Measurements from ENCODE around the gene UBN1. TPM values are rescaled to one million over a fixed set of nuclear protein-coding genes. Genes with fewer than 3 reads are reported as not detected.

UBN1 gene
- total and polyA plus RNA-seq, 2 of the 13 experiments (the other 11 are each of a cell fraction or from before 2014, with no cell fraction given): 10.6 to 23.5 TPM

- Histone ChIP-seq H3K79me2 (ENCODE audit: insufficient read depth, low read length) (no peaks in the 10 kb centered on the region), H3K4me3 (replicated peaks in 1 of 3; ENCODE audit: insufficient read depth in 1 of 3, low read depth in 2 of 3, low read length in 3 of 3) (no peak overlapping the region), H4K20me1 (ENCODE audit: insufficient read depth, low read length) (no peaks in the 10 kb centered on the region), H3K27ac (ENCODE audit: extremely low read length, insufficient read depth, low read length) (no peak overlapping the region), H3K9me3 (ENCODE audit: low read length) (no peaks in the 10 kb centered on the region), H3K4me1 (ENCODE audit: insufficient read depth, low read length) (peaks cover 17% of the 10 kb centered on the region), H2AFZ (ENCODE audit: low read length) (no peak overlapping the region), H3K9ac (ENCODE audit: insufficient read depth, low read depth, low read length) (no peak overlapping the region), H3K27me3 (ENCODE audit: control insufficient read depth in 1 of 2, insufficient read depth in 2 of 2, low read length in 2 of 2) (no peaks in the 10 kb centered on the region), H3K4me2 (ENCODE audit: low read depth, low read length) (no peak overlapping the region), H3K36me3 (replicated peaks in 1 of 2; ENCODE audit: control insufficient read depth in 1 of 2, insufficient read depth in 2 of 2, low read length in 2 of 2) (peaks cover 20 to 61% of the 10 kb centered on the region in 2 experiments; a peak in 4 of 5 replicates)
- ATAC-seq (no peak), DNase-seq (ENCODE audit: low spot score) (no peak), FAIRE-seq (no peak)
- POLR2A ChIA-PET: no interaction called here
- BruUV-seq (replicated peaks): no TSS peak
- in situ Hi-C loops (cut with HindIII; ENCODE audit: extremely low pct_ligation_motif_present, low pct_unique_long_range_greater_than_20kb): no loop called here
- 100% methylated on average over 2 of the region's 6 CpGs for WGBS (ENCODE audit: low lambda C conversion rate)
- CTCF ChIA-PET (ENCODE audit: low intra/inter-chr PET ratio, low total read pairs): no interaction called here
- intact Hi-C loops (cut with micrococcal nuclease; ENCODE audit: unreplicated experiment): no loop called here
- TF ChIP-seq HNF4A (CRISPR knock-in tag; IDR thresholded peaks at IDR 0.05): no peak
- no peak for TF ChIP-seq ZNF484 (CRISPR knock-in tag; IDR thresholded peaks at IDR 0.05; ENCODE audit: borderline replicate concordance, low read depth)
- TF ChIP-seq ZBTB33 (CRISPR knock-in tag; IDR thresholded peaks at IDR 0.05): no peak
Measured at GRCh38 chr16:4820652-4821051, 26.6 kb upstream of the UBN1 start.

DNA sequence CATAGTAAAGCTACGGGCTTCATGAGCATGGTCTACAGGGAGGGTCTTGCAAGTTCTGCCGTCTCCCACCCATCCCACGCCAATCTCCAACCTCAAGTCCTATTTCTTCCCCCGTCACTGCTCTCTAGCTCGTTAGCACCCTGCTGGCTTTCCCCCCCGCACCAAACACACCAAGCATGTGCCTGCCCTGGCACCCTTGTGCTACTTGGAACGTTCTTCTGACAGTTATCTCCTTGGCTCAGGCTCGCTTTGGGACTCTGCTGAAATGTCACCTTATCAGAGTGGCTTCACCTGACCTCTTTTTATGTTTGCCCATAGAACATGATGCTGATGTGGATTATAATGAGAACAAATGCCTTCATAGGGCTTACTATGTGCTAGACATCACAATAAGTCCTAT, 22.1 kb upstream of the UBN1 start:
- Histone ChIP-seq H3K36me3 (replicated peaks in 1 of 2; ENCODE audit: control insufficient read depth in 1 of 2, insufficient read depth in 2 of 2, low read length in 2 of 2) (peaks cover 32 to 78% of the 10 kb centered on the region in 2 experiments), H3K4me2 (ENCODE audit: low read depth, low read length) (no peak overlapping the region), H3K4me3 (replicated peaks in 1 of 3; ENCODE audit: insufficient read depth in 1 of 3, low read depth in 2 of 3, low read length in 3 of 3) (no peak overlapping the region), H3K79me2 (ENCODE audit: insufficient read depth, low read length) (no peaks in the 10 kb centered on the region), H3K27me3 (ENCODE audit: control insufficient read depth in 1 of 2, insufficient read depth in 2 of 2, low read length in 2 of 2) (no peaks in the 10 kb centered on the region), H2AFZ (ENCODE audit: low read length) (no peak overlapping the region), H3K9ac (ENCODE audit: insufficient read depth, low read depth, low read length) (no peak overlapping the region), H3K4me1 (ENCODE audit: insufficient read depth, low read length) (no peaks in the 10 kb centered on the region), H4K20me1 (ENCODE audit: insufficient read depth, low read length) (no peaks in the 10 kb centered on the region), H3K9me3 (ENCODE audit: low read length) (no peaks in the 10 kb centered on the region), H3K27ac (ENCODE audit: extremely low read length, insufficient read depth, low read length) (no peak overlapping the region)
- ChIA-PET POLR2A (no interaction called here), CTCF (ENCODE audit: low intra/inter-chr PET ratio, low total read pairs) (no interaction called here)
- FAIRE-seq (no peak), ATAC-seq (no peak), DNase-seq (ENCODE audit: low spot score) (no peak)
- TF ChIP-seq ZNF883 (CRISPR knock-in tag; IDR thresholded peaks at IDR 0.05; ENCODE audit: not compliant biosample characterization) (no peak), TCF7L2 (IDR thresholded peaks at IDR 0.05; ENCODE audit: low read depth, low read length) (no peak), ZSCAN25 (CRISPR knock-in tag; IDR thresholded peaks at IDR 0.05) (no peak), DNMT1 (CRISPR knock-in tag; IDR thresholded peaks at IDR 0.05) (no peak), ZNF546 (CRISPR knock-in tag; conservative IDR thresholded peaks at IDR 0.05) (no peak), KDM1A (CRISPR knock-in tag; IDR thresholded peaks at IDR 0.05) (no peak), SNAPC2 (CRISPR knock-in tag; IDR thresholded peaks at IDR 0.05) (no peak), ZNF256 (CRISPR knock-in tag; conservative IDR thresholded peaks at IDR 0.05) (no peak), ZNF564 (CRISPR knock-in tag; IDR thresholded peaks at IDR 0.05) (no peak), FOXK1 (CRISPR knock-in tag; IDR thresholded peaks at IDR 0.05; ENCODE audit: borderline replicate concordance, low read depth) (no peak), ZFP36L1 (CRISPR knock-in tag; IDR thresholded peaks at IDR 0.05) (no peak), ZNF777 (CRISPR knock-in tag; IDR thresholded peaks at IDR 0.05) (no peak), ONECUT2 (CRISPR knock-in tag; IDR thresholded peaks at IDR 0.05) (no peak), HNRNPUL1 (IDR thresholded peaks at IDR 0.05; ENCODE audit: low read depth, low read length) (no peak), ARNT2 (CRISPR knock-in tag; IDR thresholded peaks at IDR 0.05; ENCODE audit: low read depth) (no peak)
- TF ChIP-seq, protein P1, sequence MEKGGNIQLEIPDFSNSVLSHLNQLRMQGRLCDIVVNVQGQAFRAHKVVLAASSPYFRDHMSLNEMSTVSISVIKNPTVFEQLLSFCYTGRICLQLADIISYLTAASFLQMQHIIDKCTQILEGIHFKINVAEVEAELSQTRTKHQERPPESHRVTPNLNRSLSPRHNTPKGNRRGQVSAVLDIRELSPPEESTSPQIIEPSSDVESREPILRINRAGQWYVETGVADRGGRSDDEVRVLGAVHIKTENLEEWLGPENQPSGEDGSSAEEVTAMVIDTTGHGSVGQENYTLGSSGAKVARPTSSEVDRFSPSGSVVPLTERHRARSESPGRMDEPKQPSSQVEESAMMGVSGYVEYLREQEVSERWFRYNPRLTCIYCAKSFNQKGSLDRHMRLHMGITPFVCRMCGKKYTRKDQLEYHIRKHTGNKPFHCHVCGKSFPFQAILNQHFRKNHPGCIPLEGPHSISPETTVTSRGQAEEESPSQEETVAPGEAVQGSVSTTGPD (CRISPR knock-in tag; IDR thresholded peaks at IDR 0.05): no peak
- intact Hi-C loops (cut with micrococcal nuclease; ENCODE audit: unreplicated experiment): no loop called here
- in situ Hi-C loops (cut with HindIII; ENCODE audit: extremely low pct_ligation_motif_present, low pct_unique_long_range_greater_than_20kb): no loop called here
- WGBS (ENCODE audit: low lambda C conversion rate): 96% methylated on average over 8 of the region's 8 CpGs
- no TSS peak for BruUV-seq (replicated peaks)

Data from HepG2 (cell line).